Measurements from ENCODE around the gene LSMEM2. TPM values are rescaled to one million over a fixed set of nuclear protein-coding genes. Genes with fewer than 3 reads are reported as not detected.
"Not testable (repeated sequence)": the region's sequence is repeated elsewhere in the genome, so short reads cannot be mapped to it uniquely, and the experiment has no call there.

Gene LSMEM2
- total RNA-seq, 1 experiment from 2014 or later = not detected

DNA sequence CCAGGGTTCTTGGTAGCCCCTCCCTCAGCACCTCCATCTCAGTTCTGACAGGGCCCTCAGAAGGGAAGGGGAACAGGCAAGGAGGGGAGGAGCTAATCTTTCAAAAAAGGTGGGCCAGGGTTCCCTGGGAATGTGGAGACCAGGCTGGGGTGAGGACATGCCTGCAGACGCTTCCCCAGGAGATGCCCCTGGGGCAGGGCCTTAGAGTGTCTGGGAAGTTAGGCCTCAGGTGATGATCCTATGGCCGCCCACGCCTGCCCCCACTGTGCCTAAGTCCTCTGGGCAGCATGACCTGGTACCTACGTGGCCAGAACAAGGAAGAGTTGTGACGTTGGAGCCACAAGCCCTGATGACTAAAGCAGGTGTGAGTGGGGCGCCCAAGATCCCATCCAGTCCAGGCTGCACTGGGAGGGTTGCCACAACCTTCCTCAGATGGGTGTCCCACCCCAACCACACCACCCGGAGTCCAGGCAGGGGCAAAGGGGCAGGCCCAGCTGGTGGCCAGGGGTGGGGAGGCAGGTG lies 13.9 kb upstream of the LSMEM2 start:
- no peak for DNase-seq (ENCODE audit: low read depth)

DNA sequence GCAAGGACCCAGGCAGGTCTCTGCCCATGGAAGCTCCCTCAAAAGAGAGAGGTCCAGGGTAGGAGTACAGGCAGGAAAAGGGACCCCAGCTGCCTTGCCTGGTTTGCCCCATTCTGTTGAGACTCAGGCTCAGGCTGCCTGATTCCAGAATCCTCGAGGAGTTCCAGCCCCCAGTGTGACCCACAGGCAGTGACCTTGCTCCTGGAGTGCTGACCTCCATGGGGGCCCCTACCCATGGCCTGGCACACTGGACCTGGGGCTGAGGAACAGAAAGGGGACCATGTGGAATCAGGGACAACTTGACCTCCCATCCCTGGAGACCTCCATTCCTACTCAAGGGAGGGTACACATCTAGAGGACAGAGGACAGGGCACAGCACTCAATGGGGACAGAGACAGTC lies 13.3 kb upstream of the LSMEM2 start:
- DNase-seq (ENCODE audit: low read depth) = no peak

DNA sequence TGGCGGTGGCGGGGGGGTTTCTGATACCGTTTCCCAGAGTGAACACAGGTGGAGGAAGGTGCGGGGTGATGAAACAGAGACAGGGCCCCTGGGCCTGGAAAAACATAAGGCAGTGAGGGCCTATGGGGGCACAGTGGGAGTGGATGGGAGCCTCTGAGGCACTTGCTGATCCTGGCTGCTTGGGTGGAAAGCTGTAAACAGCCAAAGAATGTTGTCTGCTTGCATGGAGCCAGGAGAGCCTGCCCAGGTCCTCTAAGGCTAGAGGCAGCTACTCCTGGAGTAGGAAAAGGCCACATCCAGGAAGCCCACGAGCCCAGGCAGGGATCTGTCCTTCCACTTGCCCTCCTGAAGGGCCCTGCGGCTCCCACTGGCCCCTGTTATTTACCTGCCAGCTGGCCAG lies 12.9 kb upstream of the LSMEM2 start:
- DNase-seq (ENCODE audit: low read depth) = no peak

DNA sequence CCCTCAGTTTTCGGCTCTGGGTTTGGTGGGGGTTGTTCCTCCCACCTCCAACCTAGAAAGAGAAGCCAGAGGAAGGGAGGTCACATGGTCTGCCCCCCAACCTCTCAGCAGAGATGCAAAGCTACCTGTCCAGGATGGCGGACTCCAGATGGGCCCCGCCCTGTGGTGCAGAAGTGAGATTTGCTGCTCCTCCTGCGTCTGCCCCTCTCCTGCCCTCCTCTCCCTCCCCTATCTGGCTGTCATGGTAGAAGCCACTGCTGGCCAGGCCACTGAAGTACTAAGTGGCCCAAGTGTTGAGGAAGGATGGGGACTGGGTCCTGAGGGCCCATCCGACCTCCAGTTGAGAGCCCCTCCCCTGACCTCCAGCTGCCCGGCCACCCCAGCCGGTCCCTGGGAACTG lies 12.1 kb upstream of the LSMEM2 start:
- no peak for DNase-seq (ENCODE audit: low read depth)

DNA sequence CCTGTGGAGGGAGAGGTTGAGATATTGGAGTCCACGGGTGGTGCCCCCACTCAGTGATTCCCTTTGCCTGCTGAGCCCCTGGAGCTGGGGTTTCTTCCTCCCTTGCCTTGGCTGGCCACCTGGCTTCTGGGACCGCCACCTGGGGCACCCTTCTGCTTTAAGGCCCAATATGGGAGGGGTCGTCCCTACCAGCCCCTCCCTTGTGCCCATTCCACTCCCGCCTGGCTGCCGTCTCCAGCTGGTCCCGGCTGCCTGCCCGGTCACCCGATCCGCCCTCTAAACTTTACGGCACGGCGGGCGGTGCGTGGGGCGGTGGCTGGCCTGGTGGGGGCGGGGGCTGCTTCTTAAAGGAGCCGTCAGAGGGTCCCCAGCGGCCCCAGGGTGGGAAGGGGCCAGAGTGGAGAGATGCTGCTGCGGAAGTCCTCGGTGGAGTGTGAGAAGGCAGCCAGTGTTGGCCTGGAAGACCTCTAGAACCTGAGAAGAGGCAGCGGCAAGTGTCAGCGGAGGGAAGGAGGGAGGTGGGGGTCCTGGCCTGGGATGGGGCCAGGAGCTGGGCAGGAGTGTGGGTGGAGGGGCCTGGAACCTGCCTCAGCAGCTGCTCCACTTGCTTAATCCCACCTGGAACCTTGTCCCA lies 11.5 kb upstream of the LSMEM2 start:
- DNase-seq (ENCODE audit: low read depth) = no peak

DNA sequence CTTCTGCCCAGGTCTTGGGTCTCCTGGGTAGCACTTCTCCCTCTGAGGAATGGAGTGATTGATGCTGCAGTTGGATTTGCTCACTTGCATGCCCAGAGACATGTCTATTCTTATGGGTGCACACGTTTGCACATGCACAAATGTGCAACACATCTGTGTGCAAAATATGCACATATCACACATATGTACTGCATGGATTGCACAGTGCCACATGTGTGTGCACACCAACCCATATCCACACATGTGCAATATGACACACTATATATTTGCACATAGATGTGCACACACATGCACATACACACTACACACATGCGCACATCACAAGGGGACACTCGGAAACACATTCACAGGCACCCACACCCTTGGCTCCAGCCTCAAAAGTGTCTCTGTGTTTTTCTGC lies 10.6 kb upstream of the LSMEM2 start:
- DNase-seq (ENCODE audit: low read depth) = no peak

DNA sequence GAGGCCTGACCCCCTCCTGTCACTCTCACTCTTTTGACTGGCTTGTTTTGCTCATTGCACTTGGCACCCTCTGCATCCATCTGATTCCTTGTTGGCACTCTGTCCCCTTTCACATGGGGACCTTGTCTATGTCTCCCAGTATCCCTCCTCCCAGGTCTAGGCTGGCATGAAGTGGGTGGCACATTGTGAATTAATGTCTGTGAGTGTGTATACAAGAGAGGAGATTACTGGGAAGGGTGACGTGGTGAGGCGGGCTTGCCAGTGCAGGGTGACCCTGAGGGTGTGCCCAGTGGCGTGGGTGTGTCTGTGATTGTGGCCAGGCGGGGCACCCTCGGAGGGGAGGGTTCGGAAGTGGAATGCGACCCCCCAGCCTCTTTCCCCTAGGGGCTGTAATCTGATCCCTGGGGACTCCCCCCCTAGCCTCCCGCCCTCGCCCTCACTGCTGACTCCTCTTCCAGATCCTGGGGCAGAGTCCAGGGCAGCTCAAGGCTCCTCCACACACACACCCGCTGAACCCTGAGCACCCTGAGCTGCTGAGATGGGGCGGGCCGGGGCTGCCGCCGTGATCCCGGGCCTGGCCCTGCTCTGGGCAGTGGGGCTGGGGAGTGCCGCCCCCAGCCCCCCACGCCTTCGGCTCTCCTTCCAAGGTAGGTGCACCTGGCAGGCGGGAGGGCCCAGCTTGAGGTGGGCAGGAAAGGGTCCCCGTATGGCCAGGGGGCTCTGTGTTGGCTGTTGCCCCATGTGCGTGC lies 10.0 kb upstream of the LSMEM2 start, which contains the start of gene SEMA3B:
SEMA3B (plus strand) TSS at position 445 of the 749 bp plus-strand sequence; CDS start at position 539, 94 bp downstream.
- peak; percentile 85 for DNase-seq (ENCODE audit: low read depth)

DNA sequence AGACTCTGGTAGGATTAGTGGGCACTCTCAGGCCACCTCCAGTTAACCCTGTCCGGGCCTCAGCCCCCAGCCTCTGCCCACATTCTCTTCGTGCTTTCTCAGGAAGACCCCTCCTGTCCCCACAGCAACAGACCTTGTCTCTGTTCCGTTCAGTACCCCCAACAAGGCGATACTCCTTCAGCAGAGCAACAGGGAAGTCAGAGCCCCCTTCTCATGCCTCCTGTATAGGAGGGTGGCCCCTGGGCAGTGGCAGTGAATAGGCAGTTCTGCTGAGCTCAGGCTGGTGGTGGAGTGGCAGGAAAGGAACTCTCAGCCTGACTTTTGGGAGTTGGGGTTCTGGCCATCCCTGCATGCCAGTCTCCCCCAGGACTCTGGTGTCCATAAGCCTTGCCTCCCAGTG lies 9.4 kb upstream of the LSMEM2 start:
- no peak for DNase-seq (ENCODE audit: low read depth)

DNA sequence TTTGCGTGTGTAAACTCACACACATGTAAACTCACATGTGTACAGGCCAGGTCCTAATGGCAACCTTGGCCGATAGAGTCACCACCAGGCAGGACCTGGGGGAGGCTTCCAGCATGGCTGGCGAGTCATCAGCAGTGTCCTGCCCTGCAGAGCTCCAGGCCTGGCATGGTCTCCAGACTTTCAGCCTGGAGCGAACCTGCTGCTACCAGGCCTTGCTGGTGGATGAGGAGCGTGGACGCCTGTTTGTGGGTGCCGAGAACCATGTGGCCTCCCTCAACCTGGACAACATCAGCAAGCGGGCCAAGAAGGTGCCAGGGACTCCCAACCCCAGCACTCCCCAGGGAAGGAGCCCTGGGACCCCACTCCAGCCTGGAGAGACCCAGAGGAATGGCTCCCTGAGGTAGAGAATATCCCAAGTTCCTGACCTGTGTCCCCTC lies 8.9 kb upstream of the LSMEM2 start:
- DNase-seq (ENCODE audit: low read depth) = peak; percentile 68

DNA sequence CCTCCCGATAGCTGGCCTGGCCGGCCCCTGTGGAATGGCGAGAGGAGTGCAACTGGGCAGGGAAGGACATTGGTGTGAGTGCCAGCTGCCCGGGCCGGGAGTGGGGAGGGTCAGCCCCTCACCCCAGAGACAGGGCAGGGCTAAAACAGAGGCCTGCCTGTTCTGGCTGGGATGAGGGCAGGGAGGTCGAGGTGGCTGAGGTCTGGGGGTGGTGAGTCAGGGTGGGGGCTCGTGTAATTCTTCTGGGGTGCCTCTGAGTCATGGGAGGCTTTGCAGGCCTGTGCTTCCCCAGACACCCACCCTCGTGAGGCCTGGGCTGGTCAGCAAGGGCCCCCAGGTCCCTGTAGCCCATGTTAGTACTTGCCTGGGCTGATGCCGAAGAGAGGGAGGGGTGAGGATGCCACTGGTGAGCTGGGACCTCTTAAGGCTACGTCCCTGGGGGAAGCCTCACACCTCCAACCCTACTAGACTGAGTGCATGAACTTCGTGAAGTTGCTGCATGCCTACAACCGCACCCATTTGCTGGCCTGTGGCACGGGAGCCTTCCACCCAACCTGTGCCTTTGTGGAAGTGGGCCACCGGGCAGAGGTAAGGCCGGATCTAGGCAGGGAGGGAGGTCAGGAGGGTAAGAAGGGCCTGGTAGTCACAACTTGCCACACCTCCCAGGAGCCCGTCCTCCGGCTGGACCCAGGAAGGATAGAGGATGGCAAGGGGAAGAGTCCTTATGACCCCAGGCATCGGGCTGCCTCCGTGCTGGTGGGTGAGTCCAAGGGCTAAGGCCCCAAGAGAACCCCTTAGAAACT lies 8.3 kb upstream of the LSMEM2 start:
- peak; percentile 28 for DNase-seq (ENCODE audit: low read depth)

DNA sequence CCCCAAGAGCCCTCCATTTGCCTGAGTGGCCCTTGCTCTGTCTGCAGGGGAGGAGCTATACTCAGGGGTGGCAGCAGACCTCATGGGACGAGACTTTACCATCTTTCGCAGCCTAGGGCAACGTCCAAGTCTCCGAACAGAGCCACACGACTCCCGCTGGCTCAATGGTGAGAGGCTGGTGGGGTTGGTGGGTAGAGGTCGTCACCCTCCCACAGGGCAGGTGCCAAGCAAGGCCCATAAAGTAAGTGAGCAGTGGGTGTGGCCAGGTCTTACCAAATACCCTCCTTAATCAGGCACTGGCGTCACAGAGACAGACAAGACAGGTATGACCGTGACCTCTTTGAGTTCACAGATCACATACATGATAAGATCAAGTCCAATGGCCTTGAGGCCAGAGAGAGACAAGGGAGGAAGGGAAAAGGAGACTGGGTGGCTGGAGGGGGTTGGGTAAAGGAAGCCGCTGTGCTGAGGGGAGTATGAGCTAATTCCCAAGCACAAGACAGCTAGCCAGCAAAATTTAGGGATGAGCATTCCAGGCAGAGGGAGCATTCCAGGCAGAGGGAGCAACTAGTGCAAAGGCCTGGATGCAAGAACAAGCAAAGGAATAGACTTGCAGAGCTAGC lies 7.5 kb upstream of the LSMEM2 start:
- DNase-seq (ENCODE audit: low read depth) = no peak

DNA sequence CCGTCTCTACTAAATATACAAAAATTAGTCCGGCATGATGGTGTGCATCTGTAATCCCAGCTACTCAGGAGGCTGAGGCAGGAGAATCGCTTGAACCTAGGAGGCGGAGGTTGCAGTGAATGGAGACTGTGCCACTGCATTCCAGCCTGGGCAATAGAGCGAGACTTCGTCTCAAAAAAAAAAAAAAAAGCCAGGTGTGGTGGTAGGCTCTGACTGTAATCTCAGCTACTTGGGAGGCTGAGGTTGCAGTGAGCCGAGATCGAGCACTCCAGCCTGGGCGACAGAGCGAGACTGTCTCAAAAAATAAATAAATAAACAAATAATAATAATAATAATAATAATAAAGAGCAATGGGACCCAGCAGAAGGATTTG lies 6.4 kb upstream of the LSMEM2 start:
- DNase-seq (ENCODE audit: low read depth) = not testable (repeated sequence)

DNA sequence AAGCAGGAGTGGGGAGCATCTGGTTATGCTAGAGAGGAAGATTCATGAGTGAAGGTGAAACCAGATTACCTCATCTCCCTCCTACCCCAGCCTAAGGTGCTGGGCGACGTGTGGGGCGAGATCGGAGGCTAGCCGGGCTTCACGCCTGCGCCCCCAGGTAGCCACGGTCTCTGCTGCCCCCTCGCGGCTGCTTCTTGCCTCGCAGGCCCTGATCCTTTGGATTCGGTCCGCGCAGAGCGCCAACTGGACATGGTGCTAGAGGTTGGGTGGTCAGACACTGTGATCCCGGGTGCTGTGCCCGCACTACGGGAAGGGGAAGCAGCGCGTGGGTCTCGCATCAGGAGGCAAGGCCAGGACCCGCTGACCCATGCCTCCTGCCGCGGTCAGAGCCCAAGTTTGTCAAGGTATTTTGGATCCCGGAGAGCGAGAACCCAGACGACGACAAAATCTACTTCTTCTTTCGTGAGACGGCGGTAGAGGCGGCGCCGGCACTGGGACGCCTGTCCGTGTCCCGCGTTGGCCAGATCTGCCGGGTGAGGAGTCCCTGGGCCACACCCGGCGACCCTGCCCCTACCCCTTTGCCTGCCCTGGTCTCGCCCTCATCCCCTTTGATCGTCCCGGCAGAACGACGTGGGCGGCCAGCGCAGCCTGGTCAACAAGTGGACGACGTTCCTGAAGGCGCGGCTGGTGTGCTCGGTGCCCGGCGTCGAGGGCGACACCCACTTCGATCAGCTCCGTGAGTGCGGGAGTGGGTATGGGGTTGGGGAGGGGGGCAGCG lies 5.8 kb upstream of the LSMEM2 start:
- peak; percentile 70 for DNase-seq (ENCODE audit: low read depth)

DNA sequence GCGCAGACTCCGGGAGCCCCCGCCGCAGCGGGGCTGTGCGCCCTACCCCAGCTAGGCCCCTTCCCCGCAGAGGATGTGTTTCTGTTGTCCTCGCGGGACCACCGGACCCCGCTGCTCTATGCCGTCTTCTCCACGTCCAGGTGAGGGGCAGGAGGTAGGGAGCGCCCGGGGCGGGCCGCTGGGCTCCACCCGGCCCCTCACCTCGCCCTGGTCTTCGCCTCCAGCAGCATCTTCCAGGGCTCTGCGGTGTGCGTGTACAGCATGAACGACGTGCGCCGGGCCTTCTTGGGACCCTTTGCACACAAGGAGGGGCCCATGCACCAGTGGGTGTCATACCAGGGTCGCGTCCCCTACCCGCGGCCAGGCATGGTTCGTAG lies 5.2 kb upstream of the LSMEM2 start:
- DNase-seq (ENCODE audit: low read depth) = no peak

DNA sequence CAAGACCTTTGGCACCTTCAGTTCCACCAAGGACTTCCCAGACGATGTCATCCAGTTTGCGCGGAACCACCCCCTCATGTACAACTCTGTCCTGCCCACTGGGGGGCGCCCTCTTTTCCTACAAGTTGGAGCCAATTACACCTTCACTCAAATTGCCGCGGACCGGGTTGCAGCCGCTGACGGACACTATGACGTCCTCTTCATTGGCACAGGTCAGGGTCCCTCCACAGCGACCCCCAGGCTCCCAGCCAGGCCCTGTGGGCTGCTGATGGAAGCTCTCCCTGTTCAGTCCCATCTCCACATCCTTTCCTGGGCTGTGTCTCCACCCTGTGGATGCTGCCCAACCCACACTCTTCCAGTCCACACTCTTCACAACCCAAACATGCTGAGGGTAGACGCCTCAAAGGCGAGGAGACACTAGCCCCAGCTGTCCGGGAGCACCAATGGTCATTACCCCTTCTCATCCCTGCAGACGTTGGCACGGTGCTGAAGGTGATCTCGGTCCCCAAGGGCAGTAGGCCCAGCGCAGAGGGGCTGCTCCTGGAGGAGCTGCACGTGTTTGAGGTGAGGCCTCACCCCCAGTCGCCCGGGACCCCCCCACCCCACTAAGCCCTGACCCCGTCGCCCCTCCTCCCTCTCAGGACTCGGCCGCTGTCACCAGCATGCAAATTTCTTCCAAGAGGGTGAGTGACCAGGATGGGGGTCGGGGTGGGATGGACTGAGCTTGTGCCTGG lies 4.3 kb upstream of the LSMEM2 start:
- DNase-seq (ENCODE audit: low read depth) = peak; percentile 45

DNA sequence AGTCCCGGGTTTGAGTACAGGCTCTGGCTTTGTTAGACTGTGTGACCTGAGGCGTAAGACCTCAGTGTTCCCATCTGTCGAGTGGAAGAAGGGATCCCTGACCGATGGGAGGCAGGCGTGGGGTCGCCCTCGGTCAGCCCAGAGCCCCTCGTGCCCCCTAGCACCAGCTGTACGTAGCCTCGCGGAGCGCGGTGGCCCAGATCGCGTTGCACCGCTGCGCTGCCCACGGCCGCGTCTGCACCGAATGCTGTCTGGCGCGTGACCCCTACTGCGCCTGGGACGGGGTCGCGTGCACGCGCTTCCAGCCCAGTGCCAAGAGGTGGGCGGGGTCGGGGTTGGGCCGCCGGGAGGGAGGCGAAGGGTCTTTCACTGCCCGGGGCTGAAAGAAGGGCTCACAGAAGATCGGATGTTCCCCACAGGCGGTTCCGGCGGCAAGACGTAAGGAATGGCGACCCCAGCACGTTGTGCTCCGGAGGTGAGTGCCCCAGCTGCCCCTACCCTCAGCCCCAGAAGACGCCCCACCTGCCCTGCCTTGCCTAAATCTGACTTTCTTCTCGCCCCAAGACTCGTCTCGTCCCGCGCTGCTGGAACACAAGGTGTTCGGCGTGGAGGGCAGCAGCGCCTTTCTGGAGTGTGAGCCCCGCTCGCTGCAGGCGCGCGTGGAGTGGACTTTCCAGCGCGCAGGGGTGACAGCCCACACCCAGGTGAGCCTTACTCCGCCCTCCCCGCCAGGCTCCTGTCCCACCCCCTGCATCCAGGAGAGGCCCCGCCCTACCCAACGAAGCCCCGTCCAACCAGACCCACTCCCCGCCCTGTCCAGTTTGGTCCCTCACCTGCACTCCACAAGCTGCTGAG lies 3.5 kb upstream of the LSMEM2 start:
- DNase-seq (ENCODE audit: low read depth) = no peak

DNA sequence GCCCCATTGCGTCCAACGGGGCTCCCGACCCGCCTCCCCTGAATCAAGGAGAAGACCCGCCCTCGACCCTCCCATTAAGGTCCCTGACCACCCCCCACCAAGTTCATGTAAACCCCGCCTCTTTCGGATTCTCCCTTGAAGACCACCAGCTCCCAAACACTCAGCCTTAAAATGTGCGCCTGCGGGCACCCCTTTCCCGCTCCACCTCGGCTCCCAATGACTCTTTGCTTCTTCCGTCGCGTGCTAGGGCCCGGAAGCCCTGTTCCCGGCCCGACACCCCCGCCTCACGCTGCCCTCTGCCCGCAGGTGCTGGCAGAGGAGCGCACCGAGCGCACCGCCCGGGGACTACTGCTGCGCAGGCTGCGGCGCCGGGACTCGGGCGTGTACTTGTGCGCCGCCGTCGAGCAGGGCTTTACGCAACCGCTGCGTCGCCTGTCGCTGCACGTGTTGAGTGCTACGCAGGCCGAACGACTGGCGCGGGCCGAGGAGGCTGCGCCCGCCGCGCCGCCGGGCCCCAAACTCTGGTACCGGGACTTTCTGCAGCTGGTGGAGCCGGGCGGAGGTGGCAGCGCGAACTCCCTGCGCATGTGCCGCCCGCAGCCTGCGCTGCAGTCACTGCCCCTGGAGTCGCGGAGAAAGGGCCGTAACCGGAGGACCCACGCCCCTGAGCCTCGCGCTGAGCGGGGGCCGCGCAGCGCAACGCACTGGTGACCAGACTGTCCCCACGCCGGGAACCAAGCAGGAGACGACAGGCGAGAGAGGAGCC lies 2.7 kb upstream of the LSMEM2 start:
- no peak for DNase-seq (ENCODE audit: low read depth)

DNA sequence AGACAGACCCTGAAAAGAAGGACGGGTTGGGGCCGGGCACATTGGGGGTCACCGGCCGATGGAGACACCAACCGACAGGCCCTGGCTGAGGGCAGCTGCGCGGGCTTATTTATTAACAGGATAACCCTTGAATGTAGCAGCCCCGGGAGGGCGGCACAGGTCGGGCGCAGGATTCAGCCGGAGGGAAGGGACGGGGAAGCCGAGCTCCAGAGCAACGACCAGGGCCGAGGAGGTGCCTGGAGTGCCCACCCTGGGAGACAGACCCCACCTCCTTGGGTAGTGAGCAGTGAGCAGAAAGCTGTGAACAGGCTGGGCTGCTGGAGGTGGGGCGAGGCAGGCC lies 2.2 kb upstream of the LSMEM2 start:
- no peak for DNase-seq (ENCODE audit: low read depth)

Measured in RPMI7951 (cell line).